H1 (cell line): ENCODE measurements around the gene MORC1.

Experiments
- CBX5 ChIP-seq: fragments of 300-800, 300-1000 bp; sonication (generic); IDR thresholded peaks from 2 replicates; pipeline ENCODE4 v1.7.1; 2016; ENCODE audit warnings: antibody characterized with exemption, low read length, low read depth
- JUND ChIP-seq: IDR thresholded peaks from 2 replicates; pipeline ENCODE4 v1.6.1; 2011; ENCODE audit warnings: mild to moderate bottlenecking, improper control_type of control experiment, low read length
- KDM4A ChIP-seq: IDR thresholded peaks from one replicate; pipeline ENCODE4 v1.7.1; 2012; ENCODE audit warnings: low read depth, mild to moderate bottlenecking, moderate library complexity, low read length, inconsistent platforms; ENCODE audit not compliant: severe bottlenecking
- POLR2A ChIP-seq, 2 experiments: IDR thresholded peaks; 1 replicate in 1 of 2; 2 replicates in 1 of 2; pipeline ENCODE4 v1.6.1; 2011; ENCODE audit warnings: low read depth in 2 of 2, low read length in 2 of 2, mild to moderate bottlenecking in 2 of 2; ENCODE audit errors: control extremely low read depth in 1 of 2
- USF2 ChIP-seq: IDR thresholded peaks from 2 replicates; pipeline ENCODE4 v1.6.1; 2011; ENCODE audit warnings: low read length, improper control_type of control experiment

DNA sequence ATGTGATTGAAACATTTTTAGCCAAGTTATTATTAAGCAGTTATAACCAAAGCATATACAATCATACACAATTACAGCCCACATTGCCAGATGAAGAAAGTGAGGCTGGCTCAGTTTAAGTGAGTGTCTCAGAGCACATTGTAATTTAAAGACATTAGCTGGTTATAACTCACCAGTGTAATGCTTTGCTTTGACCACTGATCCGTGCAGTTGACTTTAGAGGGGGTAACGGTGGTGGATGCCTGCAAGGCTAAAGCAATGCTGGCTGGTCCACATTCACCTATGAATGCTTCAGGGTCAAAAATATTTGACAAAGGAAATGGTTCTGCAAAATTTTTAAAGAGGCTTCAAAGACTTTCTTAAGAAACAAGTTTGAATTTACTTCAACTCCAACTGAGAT lies 19.8 kb upstream of the MORC1 start:
- TF ChIP-seq CBX5 (no peak), KDM4A (no peak), USF2 (no peak), JUND (no peak), POLR2A (IDR thresholded peaks at IDR 0.05; ENCODE audit: control extremely low read depth in 1 of 2, low read depth in 2 of 2, low read length in 2 of 2) (no peak)
